Thymus (tissue), 11 donors: Measurements from ENCODE around the gene FRAS1. TPM values are rescaled to one million over a fixed set of nuclear protein-coding genes. Genes with fewer than 3 reads are reported as not detected.

Experiments
- DNase-seq, 9 donors: peaks; one replicate each; pipeline ENCODE4 v3.0.0-alpha.2; 2013; ENCODE audit warnings: low spot score in 9 of 9, low read depth in 6 of 9, missing footprints in 1 of 9
- H3K27ac ChIP-seq, 2 donors: one replicate each; pipeline ENCODE4 v1.5.1; 2013; ENCODE audit warnings: control low read depth in 1 of 2, low read depth in 1 of 2, low read length in 1 of 2, mild to moderate bottlenecking in 1 of 2, moderate library complexity in 1 of 2
- H3K27me3 ChIP-seq, 2 donors: one replicate each; pipeline ENCODE4 v1.5.1; 2013; ENCODE audit warnings: low read length in 1 of 2; ENCODE audit not compliant: control insufficient read depth in 2 of 2, insufficient read depth in 1 of 2
- H3K36me3 ChIP-seq, 2 donors: one replicate each; pipeline ENCODE4 v1.5.1; 2013; ENCODE audit warnings: low read length in 1 of 2, mild to moderate bottlenecking in 1 of 2, moderate library complexity in 1 of 2; ENCODE audit not compliant: control insufficient read depth in 2 of 2, insufficient read depth in 2 of 2
- H3K4me1 ChIP-seq, 2 donors: one replicate each; pipeline ENCODE4 v1.5.1; 2013; ENCODE audit warnings: low read length in 2 of 2; ENCODE audit not compliant: control insufficient read depth in 2 of 2, insufficient read depth in 2 of 2
- H3K4me3 ChIP-seq, 2 donors: one replicate each; pipeline ENCODE4 v1.5.1; 2013; ENCODE audit warnings: low read length in 2 of 2, control low read depth in 1 of 2, mild to moderate bottlenecking in 1 of 2
- H3K9me3 ChIP-seq, 2 donors: one replicate each; pipeline ENCODE4 v1.5.1; 2013; ENCODE audit warnings: low read length in 1 of 2, mild to moderate bottlenecking in 1 of 2; ENCODE audit not compliant: control insufficient read depth in 2 of 2, insufficient read depth in 1 of 2
- WGBS: extraction: QIAGEN DNeasy Blood & Tissue Kit; methylation state at CpG from one replicate; pipeline ENCODE4 v1.1.7; 2013; 5-methylcytosine and 5-hydroxymethylcytosine counted together
- polyA plus RNA-seq: library from polyadenylated mRNA; stranded (reverse); fragments of 200-250 nt; gene quantifications from one replicate; pipeline ENCODE4 v1.2.3, GENCODE V29; 2013
- total RNA-seq: library from RNA; stranded (reverse); fragments of 120-200 nt; gene quantifications from one replicate; pipeline ENCODE4 v1.2.4, GENCODE V29; 2013
- donor health status: healthy.

FRAS1 gene
- total and polyA plus RNA-seq, 2 donors: 1.0 to 1.6 TPM

GRCh38 chr4:78220283-78220682, 163.2 kb downstream of the FRAS1 start:
- peaks cover 0 to 2% of the 10 kb centered on the region in 2 donors for H3K9me3 ChIP-seq
- no peak for DNase-seq
- no peaks in the 10 kb centered on the region for H3K36me3 ChIP-seq
- 84% methylated on average over 3 of the region's 3 CpGs for WGBS
- H3K4me3 ChIP-seq: no peak overlapping the region
- H3K4me1 ChIP-seq: peaks cover 0 to 14% of the 10 kb centered on the region in 2 donors
- H3K27ac ChIP-seq: no peak overlapping the region
- H3K27me3 ChIP-seq: no peaks in the 10 kb centered on the region

- peak in 2 of 9 donors; percentile 5 to 38 for DNase-seq
- no peak overlapping the region for H3K4me3 ChIP-seq
- WGBS: 84% methylated on average over 8 of the region's 8 CpGs
Observed at GRCh38 chr4:78222575-78223186, 165.6 kb downstream of the FRAS1 start.

DNA sequence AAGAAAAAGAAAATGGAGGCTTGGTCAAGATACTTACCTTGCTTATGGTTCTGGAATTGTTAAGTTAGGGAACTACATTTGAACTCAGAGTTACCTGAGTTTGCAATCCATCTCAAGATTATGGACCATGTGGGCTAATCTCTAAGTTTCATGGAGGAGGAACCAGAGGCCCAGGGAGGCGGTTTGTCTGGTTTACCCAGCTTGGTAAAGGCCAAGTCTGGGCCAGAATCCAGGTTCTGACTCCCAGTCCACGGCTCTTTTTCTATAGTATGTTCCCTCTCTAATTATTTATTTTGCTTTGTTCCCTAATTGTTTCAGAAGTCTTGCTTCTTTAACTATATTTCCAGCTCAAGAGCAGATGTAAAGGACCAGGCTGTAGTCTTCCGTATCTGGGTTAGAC, 168.1 kb downstream of the FRAS1 start:
- 93% methylated on average over 3 of the region's 3 CpGs for WGBS
- no peak for DNase-seq
- no peak overlapping the region for H3K4me3 ChIP-seq
- no peaks in the 10 kb centered on the region for H3K36me3 ChIP-seq
- H3K9me3 ChIP-seq: peaks cover 0 to 2% of the 10 kb centered on the region in 2 donors
- H3K4me1 ChIP-seq: peaks cover 0 to 14% of the 10 kb centered on the region in 2 donors
- H3K27me3 ChIP-seq: no peaks in the 10 kb centered on the region
- H3K27ac ChIP-seq: no peak overlapping the region

More at GRCh38 chr4:78222575-78223186, 165.6 kb downstream of the FRAS1 start:
- no peaks in the 10 kb centered on the region for H3K36me3 ChIP-seq
- peaks cover 0 to 2% of the 10 kb centered on the region in 2 donors for H3K9me3 ChIP-seq
- no peak overlapping the region for H3K27ac ChIP-seq
- peaks cover 0 to 14% of the 10 kb centered on the region in 2 donors for H3K4me1 ChIP-seq
- no peaks in the 10 kb centered on the region for H3K27me3 ChIP-seq

GRCh38 chr4:78226279-78226678, 169.2 kb downstream of the FRAS1 start:
- no peaks in the 10 kb centered on the region for H3K27me3 ChIP-seq
- H3K4me1 ChIP-seq: peaks cover 0 to 14% of the 10 kb centered on the region in 2 donors
- H3K36me3 ChIP-seq: no peaks in the 10 kb centered on the region
- no peak overlapping the region for H3K27ac ChIP-seq
- no peak for DNase-seq
- no peaks in the 10 kb centered on the region for H3K9me3 ChIP-seq
- no peak overlapping the region for H3K4me3 ChIP-seq

DNA sequence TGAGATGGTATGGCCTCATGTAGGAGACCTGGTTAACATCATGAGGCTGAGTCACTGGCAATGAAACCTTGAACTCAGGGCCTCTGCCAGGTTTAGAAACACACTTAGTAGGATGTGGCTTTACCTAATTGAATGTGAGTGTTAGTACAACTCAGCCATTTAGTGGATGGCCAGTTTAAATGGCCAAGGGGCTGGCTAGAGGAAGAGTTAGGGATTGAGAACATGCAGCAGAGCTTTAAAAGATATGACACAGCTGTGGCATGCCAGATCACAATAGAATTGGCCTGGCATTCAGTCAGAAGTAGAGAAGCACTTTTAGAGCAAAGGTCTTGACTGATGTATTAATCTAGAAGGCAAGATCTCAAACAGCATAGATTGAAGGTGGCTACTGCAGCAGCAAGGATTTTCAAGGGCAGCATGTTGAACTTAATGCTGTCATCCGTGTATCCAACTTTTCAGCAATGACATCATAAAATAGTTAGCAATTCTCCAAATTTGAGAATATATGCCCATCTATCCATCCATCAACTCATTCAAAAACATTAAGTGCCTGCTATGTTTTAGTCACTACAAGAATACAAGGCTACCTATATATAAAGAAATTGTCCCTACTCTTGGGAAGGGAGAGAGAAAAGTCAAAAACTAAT, 170.4 kb downstream of the FRAS1 start:
- H3K27me3 ChIP-seq: no peaks in the 10 kb centered on the region
- H3K9me3 ChIP-seq: no peaks in the 10 kb centered on the region
- no peaks in the 10 kb centered on the region for H3K36me3 ChIP-seq
- H3K27ac ChIP-seq: no peak overlapping the region
- 98% methylated on average over 1 of the region's 1 CpG for WGBS
- no peak overlapping the region for H3K4me3 ChIP-seq
- no peak for DNase-seq
- H3K4me1 ChIP-seq: peaks cover 0 to 6% of the 10 kb centered on the region in 2 donors

- H3K36me3 ChIP-seq: no peaks in the 10 kb centered on the region
- no peak overlapping the region for H3K27ac ChIP-seq
- H3K4me1 ChIP-seq: no peaks in the 10 kb centered on the region
- no peaks in the 10 kb centered on the region for H3K27me3 ChIP-seq
- DNase-seq: no peak
- H3K9me3 ChIP-seq: no peaks in the 10 kb centered on the region
- no peak overlapping the region for H3K4me3 ChIP-seq
Observed at GRCh38 chr4:78235800-78236199, 178.7 kb downstream of the FRAS1 start.

DNA sequence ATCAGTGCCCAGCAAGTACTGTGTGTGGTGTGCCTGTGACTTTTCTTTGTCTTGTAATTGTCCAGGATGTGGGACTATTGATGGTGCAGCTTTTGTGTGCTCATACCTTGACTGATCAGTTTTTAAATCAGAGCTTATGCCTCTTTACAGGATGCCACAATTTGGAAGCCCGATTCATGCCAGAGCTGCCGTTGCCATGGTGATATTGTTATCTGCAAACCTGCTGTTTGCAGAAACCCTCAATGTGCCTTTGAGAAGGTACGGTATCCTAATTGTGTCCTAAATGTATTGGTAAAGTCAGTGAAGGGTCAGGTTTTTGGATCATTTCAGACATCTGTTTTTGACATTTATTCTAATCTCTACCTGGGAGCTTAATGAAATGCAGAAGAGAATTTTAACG, 180.2 kb downstream of the FRAS1 start:
- DNase-seq: no peak
- Histone ChIP-seq H3K36me3 (no peaks in the 10 kb centered on the region), H3K4me1 (no peaks in the 10 kb centered on the region), H3K4me3 (no peak overlapping the region), H3K27ac (no peak overlapping the region), H3K27me3 (no peaks in the 10 kb centered on the region), H3K9me3 (no peaks in the 10 kb centered on the region)
- 91% methylated on average over 4 of the region's 4 CpGs for WGBS

GRCh38 chr4:78242071-78242470, 184.9 kb downstream of the FRAS1 start:
- Histone ChIP-seq H3K4me1 (no peaks in the 10 kb centered on the region), H3K27me3 (no peaks in the 10 kb centered on the region), H3K4me3 (no peak overlapping the region), H3K9me3 (no peaks in the 10 kb centered on the region), H3K27ac (no peak overlapping the region), H3K36me3 (no peaks in the 10 kb centered on the region)
- DNase-seq: no peak

DNA sequence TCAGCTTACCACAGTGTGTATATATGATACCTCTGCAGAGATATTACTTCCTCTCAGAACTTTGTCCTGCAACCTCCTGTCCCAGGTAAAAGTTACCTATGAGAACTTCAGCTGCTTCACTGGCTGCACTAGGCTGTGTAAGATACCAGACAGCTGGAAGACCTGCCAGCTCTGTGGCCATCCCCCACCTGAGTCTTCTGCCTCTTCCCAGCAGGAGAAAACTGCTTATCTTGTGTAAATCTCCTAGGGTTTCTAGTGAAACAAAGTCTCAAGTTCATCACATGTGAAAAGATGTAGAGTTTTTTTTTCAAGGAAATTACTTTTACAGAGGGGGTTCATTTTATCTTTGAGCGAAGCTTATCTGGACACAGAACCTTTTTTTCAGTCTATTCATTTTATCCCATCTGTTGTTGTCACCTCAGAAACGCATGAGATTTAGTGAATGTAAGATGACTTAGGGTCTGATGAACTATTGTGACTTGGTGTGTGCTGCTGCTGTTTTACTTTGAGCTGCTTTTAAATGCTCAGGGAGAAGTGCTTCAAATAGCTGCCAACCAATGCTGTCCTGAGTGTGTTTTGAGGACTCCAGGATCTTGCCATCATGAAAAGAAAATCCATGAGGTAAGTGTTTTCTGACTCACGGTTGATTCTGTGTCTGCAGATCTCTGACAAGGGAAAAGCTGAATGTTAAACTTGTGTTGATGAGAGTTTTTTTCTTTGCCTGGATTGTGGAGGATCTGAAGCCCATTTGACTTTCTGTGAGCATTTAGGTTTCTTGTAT, 187.8 kb downstream of the FRAS1 start:
- DNase-seq: no peak
- H3K36me3 ChIP-seq: no peaks in the 10 kb centered on the region
- 93% methylated on average over 3 of the region's 3 CpGs for WGBS

More for the DNA sequence above, 187.8 kb downstream of the FRAS1 start:
- Histone ChIP-seq H3K27me3 (no peaks in the 10 kb centered on the region), H3K27ac (no peak overlapping the region), H3K4me3 (no peak overlapping the region), H3K9me3 (no peaks in the 10 kb centered on the region), H3K4me1 (no peaks in the 10 kb centered on the region)
